Measurements from ENCODE around the gene MAP3K6.
A peak's percentile ranks its signal among the peaks of the same experiment; 100 is the strongest.
"Not testable (repeated sequence)": the region's sequence is repeated elsewhere in the genome, so short reads cannot be mapped to it uniquely, and the experiment has no call there.

MAP3K6 gene, protein sequence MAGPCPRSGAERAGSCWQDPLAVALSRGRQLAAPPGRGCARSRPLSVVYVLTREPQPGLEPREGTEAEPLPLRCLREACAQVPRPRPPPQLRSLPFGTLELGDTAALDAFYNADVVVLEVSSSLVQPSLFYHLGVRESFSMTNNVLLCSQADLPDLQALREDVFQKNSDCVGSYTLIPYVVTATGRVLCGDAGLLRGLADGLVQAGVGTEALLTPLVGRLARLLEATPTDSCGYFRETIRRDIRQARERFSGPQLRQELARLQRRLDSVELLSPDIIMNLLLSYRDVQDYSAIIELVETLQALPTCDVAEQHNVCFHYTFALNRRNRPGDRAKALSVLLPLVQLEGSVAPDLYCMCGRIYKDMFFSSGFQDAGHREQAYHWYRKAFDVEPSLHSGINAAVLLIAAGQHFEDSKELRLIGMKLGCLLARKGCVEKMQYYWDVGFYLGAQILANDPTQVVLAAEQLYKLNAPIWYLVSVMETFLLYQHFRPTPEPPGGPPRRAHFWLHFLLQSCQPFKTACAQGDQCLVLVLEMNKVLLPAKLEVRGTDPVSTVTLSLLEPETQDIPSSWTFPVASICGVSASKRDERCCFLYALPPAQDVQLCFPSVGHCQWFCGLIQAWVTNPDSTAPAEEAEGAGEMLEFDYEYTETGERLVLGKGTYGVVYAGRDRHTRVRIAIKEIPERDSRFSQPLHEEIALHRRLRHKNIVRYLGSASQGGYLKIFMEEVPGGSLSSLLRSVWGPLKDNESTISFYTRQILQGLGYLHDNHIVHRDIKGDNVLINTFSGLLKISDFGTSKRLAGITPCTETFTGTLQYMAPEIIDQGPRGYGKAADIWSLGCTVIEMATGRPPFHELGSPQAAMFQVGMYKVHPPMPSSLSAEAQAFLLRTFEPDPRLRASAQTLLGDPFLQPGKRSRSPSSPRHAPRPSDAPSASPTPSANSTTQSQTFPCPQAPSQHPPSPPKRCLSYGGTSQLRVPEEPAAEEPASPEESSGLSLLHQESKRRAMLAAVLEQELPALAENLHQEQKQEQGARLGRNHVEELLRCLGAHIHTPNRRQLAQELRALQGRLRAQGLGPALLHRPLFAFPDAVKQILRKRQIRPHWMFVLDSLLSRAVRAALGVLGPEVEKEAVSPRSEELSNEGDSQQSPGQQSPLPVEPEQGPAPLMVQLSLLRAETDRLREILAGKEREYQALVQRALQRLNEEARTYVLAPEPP (N-terminal part only)

DNA sequence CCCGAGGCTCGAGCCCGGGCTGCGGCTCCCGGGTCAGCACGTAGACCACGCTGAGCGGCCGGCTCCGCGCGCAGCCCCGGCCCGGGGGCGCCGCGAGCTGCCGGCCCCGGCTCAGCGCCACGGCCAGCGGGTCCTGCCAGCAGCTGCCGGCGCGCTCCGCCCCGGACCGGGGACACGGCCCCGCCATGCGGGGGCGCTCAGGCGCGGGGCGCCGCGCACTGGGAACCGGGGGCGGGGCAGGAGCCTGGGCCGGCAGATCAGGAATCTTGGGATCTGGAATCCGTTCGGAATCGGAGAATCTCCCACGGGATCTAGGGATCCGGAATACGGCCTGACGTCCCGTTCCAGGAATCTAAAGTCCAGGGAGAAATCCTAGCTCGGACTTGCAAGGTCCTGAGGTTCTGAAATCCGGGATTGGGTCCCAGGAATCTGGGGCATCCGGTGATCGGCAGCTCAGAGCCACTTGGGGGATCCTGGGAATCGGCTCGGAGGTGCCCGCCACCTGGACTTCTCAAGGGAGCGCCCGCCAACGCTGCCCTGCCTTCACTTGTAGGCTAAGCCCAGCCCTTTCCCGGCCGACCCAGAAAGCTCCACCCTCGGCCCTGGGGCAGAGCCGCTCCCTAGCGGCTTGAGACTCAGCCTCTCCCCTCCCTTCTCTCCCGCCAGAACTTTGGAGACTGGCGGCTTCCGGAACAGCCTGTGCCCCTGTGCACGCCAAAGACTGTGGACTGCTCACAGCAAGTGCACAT lies at the start of gene MAP3K6:
Gene MAP3K6 (minus strand): TSS at position 551 of the 749 bp plus-strand sequence. CDS start 364 bp downstream, at position 187.
- DNase-seq (ENCODE audit: low spot score), result peak; percentile 64

DNA sequence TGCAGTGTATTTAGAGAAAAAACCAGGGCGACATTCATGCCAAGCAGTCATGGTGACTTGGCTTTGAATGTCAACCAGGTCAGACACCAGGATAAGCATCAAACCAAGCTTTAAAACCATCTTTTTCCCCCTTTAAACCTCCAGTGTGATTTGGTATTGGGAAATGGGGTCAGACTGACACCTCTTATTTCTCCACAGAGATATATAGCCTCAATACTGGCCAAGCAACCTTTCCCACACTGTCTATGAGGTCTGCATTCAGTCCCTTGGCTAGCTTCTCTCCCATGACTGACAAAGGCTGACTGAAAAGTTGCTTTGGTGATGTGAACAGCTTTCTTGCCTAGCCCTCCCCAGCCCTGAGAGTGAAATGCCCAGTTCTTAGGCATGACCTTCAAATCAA lies 47.3 kb upstream of the MAP3K6 start:
- no peak for DNase-seq (ENCODE audit: low spot score)

DNA sequence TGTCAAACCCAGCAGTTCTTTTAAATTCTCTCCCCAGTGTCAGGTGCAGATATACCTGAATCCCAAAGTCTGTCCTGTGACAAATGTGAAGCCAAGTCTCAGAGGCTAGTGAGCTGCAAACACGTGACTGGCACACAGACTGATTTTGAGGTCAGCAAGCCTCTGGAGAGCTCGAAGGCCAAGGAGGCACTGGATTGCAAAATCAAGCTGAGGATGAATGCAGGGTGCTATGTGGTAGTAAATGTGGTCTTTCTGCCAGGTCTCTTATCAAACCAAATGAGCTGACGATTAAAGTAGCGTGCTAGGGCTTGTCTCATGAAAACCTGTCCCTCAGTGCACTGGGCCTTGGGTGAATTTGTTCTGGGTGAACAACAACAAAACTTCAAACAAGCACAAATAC lies 46.2 kb upstream of the MAP3K6 start:
- DNase-seq (ENCODE audit: low spot score), result no peak

DNA sequence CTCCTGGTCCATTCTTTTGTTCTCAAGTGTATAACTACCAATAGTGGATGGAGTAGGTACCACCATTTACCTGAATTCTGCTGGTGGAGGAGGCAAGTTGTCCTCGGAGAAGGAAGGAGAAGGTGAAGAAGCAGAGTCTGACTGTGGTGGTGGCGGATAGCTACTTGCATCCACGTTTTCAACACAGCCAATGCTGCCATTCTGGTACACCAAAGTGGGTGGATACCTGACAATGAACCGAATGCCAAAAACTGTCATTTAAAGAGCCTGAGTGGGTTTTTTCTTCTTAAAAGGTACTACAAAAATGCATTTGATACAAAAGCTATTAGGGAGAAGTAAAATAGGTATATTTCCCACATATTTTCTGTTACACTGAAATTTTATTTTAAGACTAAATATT lies 45.7 kb upstream of the MAP3K6 start:
- no peak for DNase-seq (ENCODE audit: low spot score)

GRCh38 chr1:27410709-27411108 lies 43.9 kb upstream of the MAP3K6 start:
- no peak for DNase-seq (ENCODE audit: low spot score)

GRCh38 chr1:27409669-27410068 lies 42.9 kb upstream of the MAP3K6 start:
- no peak for DNase-seq (ENCODE audit: low spot score)

DNA sequence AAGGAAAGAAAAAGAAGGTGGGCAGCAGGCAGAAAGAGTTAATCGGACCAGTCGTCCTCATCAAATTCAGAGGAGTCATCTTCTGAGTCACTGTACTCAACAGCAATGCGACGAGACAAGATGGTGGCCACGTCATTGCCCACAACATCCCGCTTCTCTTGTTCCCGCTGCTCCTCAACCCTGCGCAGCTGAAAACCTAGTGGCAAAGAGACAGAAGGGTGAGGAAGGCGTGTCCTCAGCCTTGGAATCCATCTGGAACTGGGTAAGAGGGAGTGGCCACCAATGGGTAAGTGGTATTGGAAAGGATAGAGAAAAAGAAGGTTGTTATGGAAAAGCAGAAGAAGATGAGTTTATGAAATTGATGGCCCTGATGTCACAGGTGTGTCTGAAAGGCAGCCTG lies 41.4 kb upstream of the MAP3K6 start:
- no peak for DNase-seq (ENCODE audit: low spot score)

- DNase-seq (ENCODE audit: low spot score), result not testable (repeated sequence)
These were observed 40.0 kb upstream of the MAP3K6 start for GRCh38 chr1:27406791-27407190.

- DNase-seq (ENCODE audit: low spot score), result no peak
These were observed 39.6 kb upstream of the MAP3K6 start for GRCh38 chr1:27406362-27406680.

DNA sequence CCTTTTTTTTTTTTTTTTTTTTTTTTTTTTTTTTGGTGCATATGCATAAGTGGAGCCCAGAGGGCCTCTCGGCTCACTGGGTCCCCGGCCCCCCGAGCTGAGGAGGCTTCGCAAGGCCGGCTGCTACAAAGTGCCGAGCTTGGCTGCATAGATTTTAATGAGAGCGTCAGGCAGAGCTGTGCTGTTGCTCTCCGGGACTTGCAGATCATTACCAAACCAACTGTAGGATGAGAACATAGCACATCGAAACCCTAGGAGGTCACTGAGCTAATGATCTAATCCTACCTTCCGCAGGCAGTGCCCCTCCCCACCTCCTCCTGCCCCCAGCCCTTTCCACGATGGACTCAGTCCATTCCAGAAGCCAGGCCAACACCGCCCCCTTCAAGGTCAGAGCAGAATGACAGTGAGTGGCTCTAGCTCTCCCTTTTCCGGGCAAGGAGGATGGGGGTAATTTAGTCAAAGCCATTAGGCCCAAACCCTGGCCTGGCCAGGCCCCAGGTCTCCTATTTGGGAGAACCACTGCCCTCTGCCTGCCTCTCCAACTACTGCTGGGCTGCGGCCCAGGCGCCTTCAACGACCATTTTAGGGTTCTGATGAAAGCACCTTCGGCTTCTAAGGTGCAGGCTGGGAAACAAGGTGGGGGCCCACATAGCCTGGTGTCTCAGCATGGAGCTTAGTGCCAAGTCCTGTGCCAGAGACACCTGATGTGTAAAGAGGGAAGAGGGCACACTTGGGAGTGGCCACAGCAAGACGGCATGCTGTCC lies 39.0 kb upstream of the MAP3K6 start:
- DNase-seq (ENCODE audit: low spot score), result not testable (repeated sequence)

GRCh38 chr1:27405074-27405473 lies 38.3 kb upstream of the MAP3K6 start:
- DNase-seq (ENCODE audit: low spot score), result no peak

DNA sequence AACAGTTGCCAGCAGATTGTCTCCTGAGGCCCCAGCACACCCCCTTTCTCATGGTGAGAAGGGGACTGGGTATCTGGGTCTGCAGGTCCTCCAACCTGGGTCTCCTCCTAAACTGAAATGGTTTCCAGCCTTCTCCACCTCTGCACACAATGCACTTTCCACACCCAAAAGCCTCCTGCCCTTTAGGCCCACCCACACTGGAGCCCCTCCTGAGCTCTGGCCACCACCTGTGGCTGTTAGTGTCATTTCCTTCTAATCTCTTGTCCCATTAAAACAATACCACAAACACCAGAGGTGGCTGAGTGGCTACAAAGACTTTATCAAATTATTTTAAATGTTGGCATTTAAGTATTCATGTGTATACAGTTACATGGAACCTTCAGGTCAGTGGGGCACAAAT lies 37.2 kb upstream of the MAP3K6 start:
- DNase-seq (ENCODE audit: low spot score), result no peak

DNA sequence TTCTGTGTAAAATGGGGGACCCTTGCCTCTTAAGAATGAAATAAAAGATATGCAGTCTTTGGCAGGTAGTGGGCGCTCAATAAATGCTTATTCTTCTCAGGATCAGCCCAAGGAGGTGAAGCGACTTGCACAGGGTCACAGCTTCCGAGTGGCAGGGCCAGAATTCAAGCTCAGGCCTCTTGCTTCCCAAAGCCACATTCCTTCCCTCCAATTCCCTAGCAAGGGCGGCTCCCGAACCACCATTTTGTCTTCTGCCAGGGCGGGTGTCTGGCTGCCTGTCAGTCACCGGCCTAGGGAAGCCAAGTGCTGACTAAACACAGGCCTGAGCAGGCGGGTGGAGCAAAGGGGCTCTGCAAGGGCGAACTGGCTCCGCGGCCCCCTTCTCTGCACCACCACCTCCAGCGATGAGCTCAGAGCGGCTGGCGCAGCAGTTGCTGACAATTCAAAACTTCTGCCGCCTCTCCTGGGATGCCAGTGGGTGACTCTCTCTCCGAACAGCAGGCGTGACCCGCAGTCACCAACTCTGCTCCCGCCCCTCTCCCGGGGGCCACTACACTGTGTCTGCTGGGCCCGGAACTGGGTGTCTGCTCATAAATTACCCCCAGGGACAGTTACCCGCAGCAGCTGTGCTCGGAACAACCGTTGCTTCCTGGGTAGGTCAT lies 36.4 kb upstream of the MAP3K6 start:
- no peak for DNase-seq (ENCODE audit: low spot score)

DNA sequence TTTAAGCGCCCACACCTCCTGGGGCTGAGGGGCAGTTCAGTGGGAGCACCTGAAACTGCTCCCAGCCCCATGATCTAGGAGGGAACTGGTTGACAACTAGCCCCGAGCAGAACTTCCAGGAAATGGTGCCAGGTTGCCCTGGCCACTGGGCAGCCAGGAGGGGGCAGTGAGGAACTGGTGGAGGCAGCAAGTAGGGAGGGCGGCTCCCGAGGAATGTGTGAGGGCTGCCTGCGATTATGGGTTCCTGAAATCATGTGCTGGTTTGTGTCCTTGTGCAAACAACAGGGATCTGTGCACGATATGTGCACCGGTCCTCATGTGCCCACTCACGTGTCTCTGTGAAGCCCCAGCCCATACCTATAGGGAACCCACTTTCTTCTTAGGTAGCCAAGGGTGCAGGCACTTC lies 35.6 kb upstream of the MAP3K6 start:
- peak; percentile 84 for DNase-seq (ENCODE audit: low spot score)

DNA sequence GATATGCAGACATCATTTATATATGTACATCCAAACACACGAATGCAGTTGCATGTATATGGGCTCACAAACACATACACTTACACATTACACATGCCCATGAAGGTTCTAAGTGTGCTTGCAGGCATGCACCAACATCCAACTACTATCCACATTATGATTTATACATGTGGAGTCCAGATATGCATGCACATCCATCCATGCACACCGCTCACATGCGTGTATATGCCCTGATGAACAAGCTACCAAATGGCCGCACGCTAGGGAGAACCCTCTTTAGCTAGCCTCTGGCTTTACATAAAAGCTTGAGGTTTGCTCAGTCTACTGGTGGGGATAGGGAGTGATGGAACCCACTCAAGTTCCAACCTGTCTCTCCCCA lies 34.2 kb upstream of the MAP3K6 start:
- DNase-seq (ENCODE audit: low spot score), result no peak

DNA sequence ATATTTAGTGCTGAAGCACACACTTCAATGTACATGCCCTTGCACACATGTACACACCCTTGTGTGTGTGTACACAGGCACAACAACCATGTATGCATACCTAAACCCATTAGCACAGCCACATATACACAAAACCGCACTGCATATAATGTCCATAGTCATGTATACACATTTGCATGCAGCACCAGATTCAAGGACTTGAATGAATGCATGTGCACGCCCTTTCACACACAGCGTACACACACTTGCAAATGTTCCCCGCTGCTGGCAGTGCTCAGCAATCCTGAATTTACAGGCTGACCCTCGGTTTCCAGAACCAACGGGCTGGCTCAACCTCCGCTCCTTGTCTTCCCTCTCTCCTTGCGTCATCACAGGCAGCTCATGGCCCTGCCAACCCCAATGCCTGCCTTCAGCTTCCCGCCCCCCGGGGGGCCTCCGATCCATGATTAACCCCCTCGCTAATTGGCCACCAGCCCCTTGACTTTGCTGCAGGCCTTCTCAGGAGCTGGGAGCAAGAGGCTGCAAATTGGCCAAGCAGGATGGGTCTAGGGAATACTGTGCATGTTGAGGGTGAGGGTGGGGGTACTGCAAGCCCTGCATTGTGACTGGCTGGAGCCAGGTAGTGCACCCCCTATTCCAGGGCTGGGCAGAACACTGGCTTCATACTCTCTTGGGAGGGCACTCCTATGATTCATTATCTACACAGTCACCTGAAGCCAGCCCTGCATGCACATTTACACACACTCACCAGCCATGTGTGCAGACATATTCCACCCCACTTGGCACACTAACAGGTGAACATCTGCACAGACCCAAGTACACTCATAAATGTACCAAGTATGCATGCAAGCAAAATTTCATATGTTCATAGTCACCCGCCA lies 33.6 kb upstream of the MAP3K6 start:
- DNase-seq (ENCODE audit: low spot score), result no peak

- DNase-seq (ENCODE audit: low spot score), result no peak
These were observed 32.7 kb upstream of the MAP3K6 start for GRCh38 chr1:27399251-27400025.

DNA sequence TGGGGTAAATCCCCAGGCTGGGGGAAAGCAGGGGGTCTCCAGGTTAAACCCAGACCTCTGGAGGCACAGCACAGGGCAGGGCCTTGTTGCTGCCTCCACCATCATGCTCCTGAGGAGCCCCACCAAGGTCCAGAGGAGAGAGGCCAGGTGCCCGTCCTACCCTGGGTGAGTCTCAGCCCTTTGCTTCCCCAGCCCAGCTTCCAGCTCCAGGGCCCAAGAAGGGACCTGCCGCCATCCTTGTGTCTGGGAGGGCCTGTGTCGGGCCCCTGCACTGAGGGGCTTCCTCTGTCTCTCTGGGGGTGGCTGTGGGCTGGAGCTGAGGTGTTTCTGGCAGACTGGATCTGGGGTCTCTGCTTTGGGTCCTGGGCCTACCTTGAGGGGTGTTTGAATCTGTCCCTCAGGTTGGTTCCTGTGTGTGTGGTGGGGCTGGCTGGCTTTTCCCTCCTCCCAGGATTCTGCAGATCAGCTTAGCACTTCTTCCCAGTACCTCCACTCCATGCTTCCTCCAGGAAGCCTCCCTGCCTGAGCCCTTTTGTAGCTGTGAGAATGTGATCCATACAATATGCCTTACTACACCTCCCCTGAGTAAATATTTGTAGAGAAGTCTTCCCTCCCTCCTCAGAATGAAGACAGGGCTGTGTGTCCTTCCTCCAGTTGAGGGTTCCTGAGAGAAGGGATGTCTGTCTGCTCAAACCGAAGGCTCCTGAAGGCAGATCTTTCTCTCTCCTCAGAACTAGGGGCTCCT lies 31.8 kb upstream of the MAP3K6 start:
- DNase-seq (ENCODE audit: low spot score), result no peak
